GM19240 (cell line): Measurements from ENCODE around the gene NCKAP5L.
"Not testable (repeated sequence)": the region's sequence is repeated elsewhere in the genome, so short reads cannot be mapped to it uniquely, and the experiment has no call there.

Experiments
- DNase-seq: peaks from one replicate; pipeline ENCODE4 v3.0.0; 2011; ENCODE audit warnings: low spot score; ENCODE audit not compliant: insufficient read length

Gene NCKAP5L, protein sequence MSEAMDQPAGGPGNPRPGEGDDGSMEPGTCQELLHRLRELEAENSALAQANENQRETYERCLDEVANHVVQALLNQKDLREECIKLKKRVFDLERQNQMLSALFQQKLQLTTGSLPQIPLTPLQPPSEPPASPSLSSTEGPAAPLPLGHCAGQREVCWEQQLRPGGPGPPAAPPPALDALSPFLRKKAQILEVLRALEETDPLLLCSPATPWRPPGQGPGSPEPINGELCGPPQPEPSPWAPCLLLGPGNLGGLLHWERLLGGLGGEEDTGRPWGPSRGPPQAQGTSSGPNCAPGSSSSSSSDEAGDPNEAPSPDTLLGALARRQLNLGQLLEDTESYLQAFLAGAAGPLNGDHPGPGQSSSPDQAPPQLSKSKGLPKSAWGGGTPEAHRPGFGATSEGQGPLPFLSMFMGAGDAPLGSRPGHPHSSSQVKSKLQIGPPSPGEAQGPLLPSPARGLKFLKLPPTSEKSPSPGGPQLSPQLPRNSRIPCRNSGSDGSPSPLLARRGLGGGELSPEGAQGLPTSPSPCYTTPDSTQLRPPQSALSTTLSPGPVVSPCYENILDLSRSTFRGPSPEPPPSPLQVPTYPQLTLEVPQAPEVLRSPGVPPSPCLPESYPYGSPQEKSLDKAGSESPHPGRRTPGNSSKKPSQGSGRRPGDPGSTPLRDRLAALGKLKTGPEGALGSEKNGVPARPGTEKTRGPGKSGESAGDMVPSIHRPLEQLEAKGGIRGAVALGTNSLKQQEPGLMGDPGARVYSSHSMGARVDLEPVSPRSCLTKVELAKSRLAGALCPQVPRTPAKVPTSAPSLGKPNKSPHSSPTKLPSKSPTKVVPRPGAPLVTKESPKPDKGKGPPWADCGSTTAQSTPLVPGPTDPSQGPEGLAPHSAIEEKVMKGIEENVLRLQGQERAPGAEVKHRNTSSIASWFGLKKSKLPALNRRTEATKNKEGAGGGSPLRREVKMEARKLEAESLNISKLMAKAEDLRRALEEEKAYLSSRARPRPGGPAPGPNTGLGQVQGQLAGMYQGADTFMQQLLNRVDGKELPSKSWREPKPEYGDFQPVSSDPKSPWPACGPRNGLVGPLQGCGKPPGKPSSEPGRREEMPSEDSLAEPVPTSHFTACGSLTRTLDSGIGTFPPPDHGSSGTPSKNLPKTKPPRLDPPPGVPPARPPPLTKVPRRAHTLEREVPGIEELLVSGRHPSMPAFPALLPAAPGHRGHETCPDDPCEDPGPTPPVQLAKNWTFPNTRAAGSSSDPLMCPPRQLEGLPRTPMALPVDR (N-terminal part only)

GRCh38 chr12:49828133-49829091, at the start of gene NCKAP5L:
Gene NCKAP5L (minus strand): TSS chr12:49828413. CDS start chr12:49804044, 24,369 bp downstream.
- DNase-seq = peak; percentile 81

DNA sequence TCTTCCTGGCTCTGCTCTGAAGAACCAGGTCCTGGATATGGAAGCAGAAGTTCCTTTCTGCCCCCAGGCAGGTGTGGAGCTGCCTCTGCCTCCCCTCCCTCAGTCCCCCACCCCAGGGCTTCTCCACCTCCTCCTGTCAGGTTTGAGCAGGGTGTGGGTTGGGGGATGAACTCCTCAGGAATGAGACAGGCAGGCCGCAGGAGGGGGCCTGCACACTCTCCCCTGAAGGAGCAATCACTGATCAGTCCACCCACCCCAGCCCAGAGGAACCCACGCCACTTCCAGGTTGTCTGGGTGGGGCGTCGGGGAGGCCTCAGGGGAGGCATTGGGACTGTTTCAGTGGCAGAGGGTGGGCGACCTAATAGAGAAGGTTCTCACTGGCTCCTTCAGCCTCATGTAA, 48.9 kb upstream of the NCKAP5L start:
- DNase-seq = no peak

DNA sequence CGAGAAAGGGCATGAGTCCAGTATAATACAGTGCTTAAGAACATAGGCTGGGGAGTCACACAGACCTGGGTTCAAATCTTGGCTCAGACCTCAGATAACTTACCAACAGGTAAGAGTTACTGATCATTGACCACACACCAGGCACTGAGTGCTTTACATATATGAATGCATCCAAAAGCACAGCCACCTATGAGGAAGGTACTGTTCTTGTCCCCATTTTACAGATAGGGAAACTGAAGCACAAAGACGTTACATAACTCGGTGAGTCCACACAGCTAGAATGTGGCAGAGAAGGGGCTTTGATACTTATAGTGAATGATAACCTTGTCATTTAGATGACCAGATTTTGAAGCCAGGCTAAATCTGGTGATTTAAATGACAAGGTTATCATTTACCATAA, 47.9 kb upstream of the NCKAP5L start:
- DNase-seq = no peak

DNA sequence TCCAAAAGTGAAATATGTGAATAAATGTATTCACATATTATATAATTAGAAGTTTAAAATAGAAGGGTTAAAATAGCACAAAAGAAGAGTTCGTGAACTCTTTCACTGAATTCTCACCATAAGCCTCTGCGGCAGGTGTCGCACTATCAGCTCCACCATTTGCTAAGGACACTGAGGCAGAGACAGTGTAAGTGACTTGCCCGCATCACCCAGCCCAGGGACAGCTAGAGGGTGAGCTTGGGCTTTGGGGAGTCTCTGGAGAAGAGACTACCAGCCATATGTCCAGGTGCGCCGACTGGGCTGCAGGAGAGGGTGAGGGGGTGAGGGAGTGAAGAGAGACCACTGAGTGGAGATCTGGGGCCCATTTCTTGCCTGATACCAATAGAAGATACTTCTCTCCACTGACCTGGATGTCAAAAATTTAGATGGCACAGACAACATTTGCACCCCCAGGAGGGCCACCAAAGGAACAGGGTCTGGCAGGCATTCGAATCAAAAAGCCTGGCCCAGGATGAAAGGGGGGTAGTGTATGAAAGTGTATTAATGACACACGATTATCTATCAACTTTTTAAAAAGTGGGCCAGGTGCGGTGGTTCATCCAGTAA, 47.0 kb upstream of the NCKAP5L start:
- no peak for DNase-seq

- no peak for DNase-seq
Measured at GRCh38 chr12:49874142-49874897, 46.1 kb upstream of the NCKAP5L start.

GRCh38 chr12:49873361-49873934, 45.2 kb upstream of the NCKAP5L start:
- no peak for DNase-seq

GRCh38 chr12:49872781-49873181, 44.6 kb upstream of the NCKAP5L start:
- no peak for DNase-seq

GRCh38 chr12:49872381-49872780, 44.2 kb upstream of the NCKAP5L start:
- no peak for DNase-seq

DNA sequence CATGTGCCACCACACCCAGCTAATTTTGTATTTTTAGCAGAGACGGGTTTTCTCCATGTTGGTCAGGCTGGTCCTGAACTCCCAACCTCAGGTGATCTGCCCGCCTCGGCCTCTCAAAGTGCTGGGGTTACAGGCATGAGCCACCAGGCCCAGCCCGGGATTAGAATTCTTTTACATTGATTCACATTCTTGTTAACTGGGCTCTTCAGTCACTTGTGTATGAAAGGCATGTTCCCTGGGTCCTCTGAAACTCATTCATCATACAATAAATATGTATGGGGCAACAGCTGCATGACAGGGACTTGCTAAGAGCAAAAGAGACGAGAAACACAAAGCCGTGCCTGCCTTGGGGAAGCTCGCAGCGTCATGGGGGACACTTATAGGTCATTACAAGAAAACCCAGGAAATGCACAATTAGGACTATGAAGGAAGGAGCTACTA, 43.6 kb upstream of the NCKAP5L start:
- DNase-seq = not testable (repeated sequence)

DNA sequence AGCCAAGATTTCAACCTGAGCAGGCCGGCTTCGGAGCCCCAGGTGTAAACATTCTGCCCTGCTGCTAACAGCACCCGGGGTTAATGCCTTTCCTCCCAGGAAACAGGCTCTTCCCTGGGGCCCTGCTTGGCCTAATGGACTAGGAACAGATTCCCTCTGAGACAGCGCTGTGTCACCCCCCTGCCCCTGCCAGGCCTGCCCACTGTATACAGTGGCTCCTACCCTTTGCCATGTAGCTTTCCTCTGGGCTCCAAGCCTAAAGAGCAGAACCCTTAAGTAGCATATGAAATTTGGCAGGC, 43.0 kb upstream of the NCKAP5L start:
- no peak for DNase-seq

DNA sequence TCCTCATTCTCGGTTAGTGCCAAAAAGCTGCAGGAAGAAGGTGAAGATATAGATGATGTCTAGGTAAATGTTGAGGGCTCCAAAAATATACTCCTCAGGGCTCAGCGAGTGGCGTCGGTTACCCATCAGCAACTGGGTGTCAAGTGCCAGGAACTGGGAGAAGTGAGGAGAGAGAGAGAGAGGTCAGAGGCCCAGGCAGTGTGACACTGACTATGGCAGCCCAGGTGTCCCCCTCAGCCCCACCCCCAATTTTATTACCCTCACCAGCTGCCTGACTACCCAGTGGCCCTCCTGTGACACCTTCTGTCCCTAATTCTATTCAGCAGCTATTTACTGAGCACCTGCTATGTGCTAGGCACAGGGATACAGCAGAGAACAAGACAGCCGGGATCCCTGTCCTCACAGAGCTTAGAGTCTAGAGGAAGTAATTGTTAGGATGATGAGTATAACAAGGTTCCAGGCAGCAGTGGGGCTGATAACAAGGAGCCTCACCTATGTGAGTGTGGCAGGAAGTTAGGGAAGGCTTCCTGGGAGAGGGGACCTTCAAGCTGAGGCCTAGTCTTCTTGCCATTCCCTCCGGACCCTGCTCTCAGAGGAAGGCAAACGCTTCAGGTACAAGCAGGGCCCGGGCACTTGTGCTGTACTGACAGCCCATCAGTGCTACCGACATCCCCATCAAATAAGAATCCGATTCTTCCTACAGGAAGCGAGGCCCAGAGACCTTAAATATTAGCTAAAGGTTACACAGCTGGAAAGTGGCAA, 42.5 kb upstream of the NCKAP5L start:
- DNase-seq = no peak

DNA sequence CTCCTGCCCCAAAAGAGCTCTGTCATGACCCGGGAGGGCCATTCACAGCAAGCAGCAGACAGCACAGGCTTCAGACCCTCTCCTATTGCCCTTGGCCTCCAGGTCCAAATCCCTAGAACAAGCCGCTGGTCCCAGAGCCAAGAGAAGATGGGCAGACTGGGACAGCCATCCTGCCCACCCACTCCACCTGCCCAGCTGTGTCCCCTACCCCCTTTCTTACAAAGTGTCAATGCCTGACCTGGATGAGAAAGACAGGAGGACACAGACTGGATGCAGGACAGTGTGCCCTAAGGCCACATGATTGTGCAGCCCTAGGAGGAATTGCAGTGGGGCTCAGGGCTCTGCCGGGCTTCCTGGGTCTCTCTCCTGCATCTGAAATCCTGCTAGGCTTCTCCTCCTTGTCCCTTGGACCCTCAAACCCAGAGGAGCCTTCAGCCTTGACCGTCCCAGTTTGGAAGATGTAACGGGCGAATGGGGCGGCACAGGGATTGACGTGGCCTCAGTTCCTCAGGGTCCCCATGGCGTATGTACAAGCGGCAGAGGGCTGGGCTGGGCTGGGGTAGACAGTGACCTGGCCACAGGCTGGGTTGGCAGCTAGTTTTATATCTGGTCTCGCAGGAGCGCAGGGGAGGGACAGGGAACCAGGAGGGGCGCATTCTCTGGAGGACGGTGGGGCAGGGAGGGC, 41.7 kb upstream of the NCKAP5L start:
- DNase-seq = no peak

- DNase-seq = no peak
Measured at GRCh38 chr12:49868952-49869815, 41.0 kb upstream of the NCKAP5L start.

GRCh38 chr12:49868449-49868848, 40.2 kb upstream of the NCKAP5L start:
- no peak for DNase-seq

DNA sequence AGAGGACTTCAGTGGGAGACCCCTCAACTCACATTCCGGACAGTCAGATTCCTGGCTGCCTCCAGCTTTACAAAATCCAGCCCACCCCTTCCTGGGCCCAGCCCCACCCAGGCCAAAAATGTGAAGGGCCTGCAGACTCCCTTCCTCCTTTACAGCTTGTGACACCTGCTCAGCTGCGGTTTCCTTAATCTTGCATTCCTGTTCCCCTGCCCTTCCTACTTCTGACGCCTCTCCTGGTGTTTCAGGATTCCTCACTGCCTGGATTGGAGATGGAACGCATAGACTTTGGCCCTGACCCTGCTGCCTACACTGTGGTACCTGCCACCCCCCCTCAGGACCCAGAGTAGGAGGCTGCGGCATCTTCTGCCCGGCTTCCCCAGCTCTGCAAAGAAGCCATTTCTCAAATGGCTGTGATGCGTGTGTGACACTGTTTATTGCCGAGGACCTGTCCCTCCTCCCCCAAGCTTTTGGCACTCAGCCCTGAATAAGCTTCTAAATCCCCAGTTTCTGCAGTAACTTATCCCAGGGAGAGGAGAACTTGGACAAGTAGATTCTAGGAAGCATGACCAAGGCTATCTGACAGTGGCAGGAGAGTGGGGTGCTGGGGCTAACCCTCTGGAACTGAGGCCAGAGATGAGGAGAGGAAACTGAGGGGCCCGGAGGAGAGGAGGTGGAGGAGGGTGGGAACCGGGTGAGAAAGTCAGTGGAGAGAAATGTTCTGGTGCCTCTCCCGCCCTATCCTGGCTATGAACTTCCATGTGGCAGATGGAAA, 39.5 kb upstream of the NCKAP5L start:
- DNase-seq = no peak
